MM.1S (cell line): ENCODE data around the gene SPCS2.

ENCODE experiments used
- EZH2 ChIP-seq: fragments of 300-600 bp; sonication (generic); optimal IDR thresholded peaks from 2 replicates; pipeline ENCODE3; 2017; ENCODE audit warnings: low read depth, mild to moderate bottlenecking, antibody characterized with exemption, low read length, mixed read lengths
- TF ChIP-seq, protein P1 (sequence below): fragments of 300-600 bp; sonication (generic); IDR thresholded peaks from 2 replicates; pipeline ENCODE4 v1.5.1; 2016; ENCODE audit warnings: antibody characterized with exemption, low read length, mixed read lengths

DNA sequence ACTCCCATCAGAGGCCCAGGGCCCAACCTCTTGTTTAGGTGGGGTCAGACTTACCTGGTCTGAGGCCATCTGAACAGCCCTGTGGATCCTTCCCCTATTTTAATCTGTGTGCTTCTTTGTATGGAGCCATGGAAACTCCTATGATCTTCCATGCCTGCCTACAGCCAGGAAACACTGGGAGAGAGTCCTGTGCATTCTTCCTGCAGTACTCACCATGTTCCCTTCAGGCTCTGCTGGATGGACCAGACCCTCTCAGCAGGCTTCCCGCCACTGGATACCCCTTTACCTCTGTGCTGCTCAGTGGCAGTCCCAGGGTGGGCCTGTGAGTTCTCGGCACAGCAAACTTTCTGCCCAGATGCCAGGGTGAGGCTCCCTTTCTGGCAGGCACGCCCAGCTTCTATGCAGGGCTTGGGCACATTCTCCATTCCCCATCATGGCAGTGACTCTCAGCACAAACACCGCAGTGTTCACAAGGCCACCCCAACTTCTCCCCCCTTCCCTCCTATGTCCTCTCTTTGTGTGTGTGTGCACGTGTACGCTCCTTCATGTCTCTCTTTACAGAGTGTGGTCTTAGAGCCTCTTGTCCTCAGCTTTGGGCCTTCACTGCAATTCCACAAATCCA lies 74.5 kb downstream of the SPCS2 start:
- TF ChIP-seq, protein P1, sequence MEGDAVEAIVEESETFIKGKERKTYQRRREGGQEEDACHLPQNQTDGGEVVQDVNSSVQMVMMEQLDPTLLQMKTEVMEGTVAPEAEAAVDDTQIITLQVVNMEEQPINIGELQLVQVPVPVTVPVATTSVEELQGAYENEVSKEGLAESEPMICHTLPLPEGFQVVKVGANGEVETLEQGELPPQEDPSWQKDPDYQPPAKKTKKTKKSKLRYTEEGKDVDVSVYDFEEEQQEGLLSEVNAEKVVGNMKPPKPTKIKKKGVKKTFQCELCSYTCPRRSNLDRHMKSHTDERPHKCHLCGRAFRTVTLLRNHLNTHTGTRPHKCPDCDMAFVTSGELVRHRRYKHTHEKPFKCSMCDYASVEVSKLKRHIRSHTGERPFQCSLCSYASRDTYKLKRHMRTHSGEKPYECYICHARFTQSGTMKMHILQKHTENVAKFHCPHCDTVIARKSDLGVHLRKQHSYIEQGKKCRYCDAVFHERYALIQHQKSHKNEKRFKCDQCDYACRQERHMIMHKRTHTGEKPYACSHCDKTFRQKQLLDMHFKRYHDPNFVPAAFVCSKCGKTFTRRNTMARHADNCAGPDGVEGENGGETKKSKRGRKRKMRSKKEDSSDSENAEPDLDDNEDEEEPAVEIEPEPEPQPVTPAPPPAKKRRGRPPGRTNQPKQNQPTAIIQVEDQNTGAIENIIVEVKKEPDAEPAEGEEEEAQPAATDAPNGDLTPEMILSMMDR: no peak
- TF ChIP-seq EZH2: no peak
